H1 (cell line): ENCODE results near the gene ADD3. TPM values are rescaled to one million over a fixed set of nuclear protein-coding genes. Genes with fewer than 3 reads are reported as not detected.

Experiments used
- CTCF ChIA-PET: fragments of 300-600 bp; sonication (Branson Sonifier 250); formaldehyde crosslinking; loops from one replicate; lab custom pipeline; 2021; ENCODE audit not compliant: partially characterized antibody; lab: Charles Lee
- POLR2A ChIA-PET: fragments of 300-600 bp; sonication (Branson Sonifier 250); formaldehyde crosslinking; loops from one replicate; lab custom pipeline; 2021; ENCODE audit warnings: inconsistent platforms; ENCODE audit not compliant: partially characterized antibody; lab: Charles Lee
- DNase-seq, 2 experiments: peaks; one replicate each; pipeline versions ENCODE4 v3.0.0 to v3.0.0-alpha.2; 2010 to 2022; ENCODE audit warnings: low spot score in 2 of 2, low read depth in 1 of 2, mixed read lengths in 1 of 2
- FAIRE-seq: peaks from 2 replicates; lab custom pipeline; 2011; peaks lifted over from hg19 to GRCh38; lab: Jason Lieb, UNC
- H2AFZ ChIP-seq: 2 replicates; pipeline ENCODE4 v1.8.1; 2012; ENCODE audit warnings: low read length, inconsistent platforms
- H2AK5ac ChIP-seq: 2 replicates; pipeline ENCODE4 v1.6.1; 2013; ENCODE audit warnings: low read depth, low read length
- H2BK120ac ChIP-seq: replicated peaks from 2 replicates; pipeline ENCODE3; 2013; ENCODE audit warnings: low read depth, low read length, inconsistent platforms
- H2BK12ac ChIP-seq: 2 replicates; pipeline ENCODE4 v1.6.1; 2013; ENCODE audit warnings: low read depth, low read length
- H2BK15ac ChIP-seq: 2 replicates; pipeline ENCODE4 v1.6.1; 2013; ENCODE audit warnings: low read length
- H2BK20ac ChIP-seq: 2 replicates; pipeline ENCODE4 v1.6.1; 2013; ENCODE audit warnings: low read length
- H2BK5ac ChIP-seq: 2 replicates; pipeline ENCODE4 v1.6.1; 2013; ENCODE audit warnings: low read depth, low read length
- H3K14ac ChIP-seq: 2 replicates; pipeline ENCODE4 v1.6.1; 2013; ENCODE audit warnings: inconsistent platforms; ENCODE audit not compliant: insufficient read length
- H3K18ac ChIP-seq: 2 replicates; pipeline ENCODE4 v1.6.1; 2013; ENCODE audit warnings: low read length; ENCODE audit errors: extremely low read depth
- H3K23ac ChIP-seq: 2 replicates; pipeline ENCODE4 v1.6.1; 2013; ENCODE audit warnings: inconsistent platforms; ENCODE audit not compliant: insufficient read length
- H3K23me2 ChIP-seq: 2 replicates; pipeline ENCODE4 v1.6.1; 2013; ENCODE audit warnings: low read depth, low read length
- H3K27ac ChIP-seq: 2 replicates; pipeline ENCODE4 v1.6.1; 2011; ENCODE audit warnings: low read depth, low read length, inconsistent platforms
- H3K27me3 ChIP-seq, 4 experiments: replicated peaks in 1 of 4; 1 replicate in 1 of 4; 2 replicates in 3 of 4; pipeline versions ENCODE4 v1.6.1 to v1.8.1; 2011 to 2013; ENCODE audit warnings: low read length in 3 of 4, mild to moderate bottlenecking in 3 of 4, inconsistent platforms in 2 of 4, mixed read lengths in 2 of 4, moderate library complexity in 1 of 4; ENCODE audit not compliant: control insufficient read depth in 3 of 4, insufficient read depth in 3 of 4; ENCODE audit errors: extremely low read depth in 1 of 4
- H3K36me3 ChIP-seq, 4 experiments: 2 replicates each; pipeline versions ENCODE4 v1.6.1 to v1.8.1; 2011 to 2013; ENCODE audit warnings: mild to moderate bottlenecking in 4 of 4, low read length in 3 of 4, moderate library complexity in 2 of 4, control low read depth in 1 of 4, inconsistent platforms in 1 of 4; ENCODE audit not compliant: insufficient read depth in 4 of 4, control insufficient read depth in 2 of 4
- H3K4ac ChIP-seq: replicated peaks from 2 replicates; pipeline ENCODE3; 2013; ENCODE audit warnings: low read length, low read depth, mixed read lengths, inconsistent platforms; ENCODE audit not compliant: insufficient read length
- H3K4me1 ChIP-seq, 4 experiments: replicated peaks in 1 of 4; 1 replicate in 1 of 4; 2 replicates in 3 of 4; pipeline versions ENCODE4 v1.6.1 to v1.8.1; 2011 to 2013; ENCODE audit warnings: low read length in 3 of 4, inconsistent platforms in 2 of 4, mixed read lengths in 1 of 4; ENCODE audit not compliant: insufficient read depth in 4 of 4, control insufficient read depth in 3 of 4
- H3K4me2 ChIP-seq, 2 experiments: 2 replicates each; pipeline versions ENCODE4 v1.6.1 to v1.8.1; 2011 to 2013; ENCODE audit warnings: low read depth in 2 of 2, low read length in 2 of 2, control low read depth in 1 of 2, inconsistent platforms in 1 of 2, mild to moderate bottlenecking in 1 of 2; ENCODE audit not compliant: insufficient read depth in 1 of 2
- H3K4me3 ChIP-seq, 4 experiments: fragments of 200-600, 300-600 bp in 1 of 4; sonication (generic), shearing (Covaris generic), sonication (Bioruptor Twin) in 1 of 4; 2 replicates each; pipeline versions ENCODE4 v1.5.1 to v1.8.1; 2011 to 2016; ENCODE audit warnings: low read length in 4 of 4, low read depth in 3 of 4, control low read depth in 2 of 4, inconsistent platforms in 2 of 4, mild to moderate bottlenecking in 2 of 4, mixed read lengths in 1 of 4, moderate library complexity in 1 of 4; ENCODE audit not compliant: insufficient read depth in 2 of 4; ENCODE audit errors: extremely low read depth in 1 of 4
- H3K56ac ChIP-seq: replicated peaks from 2 replicates; pipeline ENCODE3; 2013; ENCODE audit warnings: low read depth, mild to moderate bottlenecking, mixed read lengths, low read length, inconsistent platforms; ENCODE audit not compliant: insufficient read length
- H3K79me1 ChIP-seq: 2 replicates; pipeline ENCODE4 v1.6.1; 2013; ENCODE audit warnings: low read depth, low read length, control low read depth
- H3K79me2 ChIP-seq, 2 experiments: 2 replicates each; pipeline versions ENCODE4 v1.6.1 to v1.8.1; 2012 to 2013; ENCODE audit warnings: low read length in 2 of 2, mild to moderate bottlenecking in 2 of 2, inconsistent platforms in 1 of 2; ENCODE audit not compliant: insufficient read depth in 2 of 2, control insufficient read depth in 1 of 2
- H3K9ac ChIP-seq, 4 experiments: replicated peaks in 1 of 4; 1 replicate in 1 of 4; 2 replicates in 3 of 4; pipeline versions ENCODE4 v1.6.1 to v1.8.1; 2011 to 2013; ENCODE audit warnings: low read depth in 3 of 4, low read length in 3 of 4, control low read depth in 2 of 4, mild to moderate bottlenecking in 2 of 4, moderate library complexity in 2 of 4, inconsistent platforms in 1 of 4; ENCODE audit errors: extremely low read depth in 1 of 4
- H3K9me3 ChIP-seq, 2 experiments: 2 replicates each; pipeline versions ENCODE4 v1.6.1 to v1.8.1; 2012 to 2013; ENCODE audit warnings: mild to moderate bottlenecking in 2 of 2, moderate library complexity in 2 of 2, control low read depth in 1 of 2, inconsistent platforms in 1 of 2, low read depth in 1 of 2, low read length in 1 of 2, mixed read lengths in 1 of 2; ENCODE audit not compliant: insufficient read depth in 2 of 2
- H4K20me1 ChIP-seq, 2 experiments: replicated peaks in 1 of 2; 2 replicates each; pipeline versions ENCODE3 to v1.8.1; 2011 to 2013; ENCODE audit warnings: inconsistent platforms in 2 of 2, low read length in 2 of 2, mild to moderate bottlenecking in 1 of 2; ENCODE audit not compliant: insufficient read depth in 2 of 2, control insufficient read depth in 1 of 2
- H4K5ac ChIP-seq: 2 replicates; pipeline ENCODE4 v1.6.1; 2013; ENCODE audit warnings: low read length, low read depth, mixed read lengths, inconsistent platforms; ENCODE audit not compliant: insufficient read length
- H4K8ac ChIP-seq: 2 replicates; pipeline ENCODE4 v1.8.0; 2013; ENCODE audit warnings: mild to moderate bottlenecking, moderate library complexity, low read length, inconsistent platforms; ENCODE audit not compliant: insufficient read depth; ENCODE audit errors: extremely low read depth
- H4K91ac ChIP-seq: replicated peaks from 2 replicates; pipeline ENCODE3; 2013; ENCODE audit warnings: low read length, mixed read lengths, inconsistent platforms; ENCODE audit not compliant: insufficient read length
- CHD2 ChIP-seq: IDR thresholded peaks from 2 replicates; pipeline ENCODE4 v1.6.1; 2012; ENCODE audit warnings: low read length, improper control_type of control experiment
- CTBP2 ChIP-seq: IDR thresholded peaks from 2 replicates; pipeline ENCODE4 v1.7.0; 2011; ENCODE audit warnings: borderline replicate concordance, mild to moderate bottlenecking, moderate library complexity, mixed read lengths, low read length; ENCODE audit not compliant: insufficient read depth, insufficient read length
- CTCF ChIP-seq, 3 experiments: IDR thresholded peaks; 1 replicate in 2 of 3; 2 replicates in 1 of 3; pipeline versions ENCODE4 v1.5.1 to v1.6.1; 2011; ENCODE audit warnings: low read length in 3 of 3, mild to moderate bottlenecking in 3 of 3, inconsistent platforms in 2 of 3, low read depth in 1 of 3, moderate library complexity in 1 of 3; ENCODE audit not compliant: insufficient read depth in 1 of 3; ENCODE audit errors: control extremely low read depth in 1 of 3
- EP300 ChIP-seq, 2 experiments: IDR thresholded peaks; 1 replicate in 1 of 2; 2 replicates in 1 of 2; pipeline ENCODE4 v1.6.1; 2011 to 2012; ENCODE audit warnings: low read depth in 2 of 2, low read length in 2 of 2, mild to moderate bottlenecking in 2 of 2, borderline replicate concordance in 1 of 2, inconsistent platforms in 1 of 2, moderate library complexity in 1 of 2
- KDM5A ChIP-seq: fragments of 200-600 bp; IDR thresholded peaks from 2 replicates; pipeline ENCODE4 v1.7.1; 2012; ENCODE audit warnings: mild to moderate bottlenecking, low read length, inconsistent platforms, mixed read lengths
- NRF1 ChIP-seq: IDR thresholded peaks from 2 replicates; pipeline ENCODE4 v1.6.1; 2011; ENCODE audit warnings: mild to moderate bottlenecking, low read depth, low read length, improper control_type of control experiment
- PHF8 ChIP-seq: fragments of 200-600 bp; sonication (generic); conservative IDR thresholded peaks from 2 replicates; pipeline ENCODE4 v1.7.1; 2012; ENCODE audit warnings: low read depth, mild to moderate bottlenecking, inconsistent platforms, low read length, moderate library complexity
- POLR2A ChIP-seq, 2 experiments: IDR thresholded peaks; 1 replicate in 1 of 2; 2 replicates in 1 of 2; pipeline ENCODE4 v1.6.1; 2011; ENCODE audit warnings: low read depth in 2 of 2, low read length in 2 of 2, mild to moderate bottlenecking in 2 of 2; ENCODE audit errors: control extremely low read depth in 1 of 2
- POU5F1 ChIP-seq: IDR thresholded peaks from 2 replicates; pipeline ENCODE4 v1.6.1; 2011; ENCODE audit warnings: low read depth, mild to moderate bottlenecking, low read length, moderate library complexity
- RBBP5 ChIP-seq: IDR thresholded peaks from 2 replicates; pipeline ENCODE4 v1.7.1; 2012; ENCODE audit warnings: low read depth, mild to moderate bottlenecking, inconsistent platforms, low read length, moderate library complexity, borderline replicate concordance
- RFX5 ChIP-seq: IDR thresholded peaks from 2 replicates; pipeline ENCODE4 v1.6.1; 2011; ENCODE audit warnings: low read depth, low read length, improper control_type of control experiment, borderline replicate concordance
- WGBS, 2 experiments: shearing (Covaris generic) in 1 of 2; methylation state at CpG; one replicate each; pipeline versions ENCODE4 v1.1.6 to v1.1.7; 2013 to 2015; ENCODE audit warnings: low lambda C conversion rate in 2 of 2, mixed read lengths in 2 of 2, inconsistent platforms in 1 of 2, low coverage in 1 of 2, missing lambda C conversion rate in 1 of 2; ENCODE audit not compliant: insufficient replicate concordance in 2 of 2, insufficient coverage in 1 of 2, insufficient read length in 1 of 2; ENCODE audit errors: extremely low coverage in 1 of 2, missing lambda C conversion rate in 1 of 2; 5-methylcytosine and 5-hydroxymethylcytosine counted together
- polyA plus RNA-seq, 7 experiments: library from polyadenylated mRNA; depleted of rRNA in 3 of 7; stranded (reverse) in 5 of 7; unstranded in 2 of 7; fragments of >200 nt in 5 of 7; fragments of 200-250 nt in 2 of 7; gene quantifications; 1 replicate in 5 of 7; 2 replicates in 1 of 7; 4 replicates in 1 of 7; pipeline versions ENCODE4 v1.2.1 to v1.2.3, GENCODE V29; 2011 to 2013; ENCODE audit warnings: missing spikeins in 2 of 7, mixed read lengths in 2 of 7
- total RNA-seq: library from RNA; stranded (reverse); fragmentation: NEBNext Ultra II Directional; extraction: Animal tissue kit (Norgen Biotek cat#: 25700); gene quantifications from 2 replicates; pipeline ENCODE4 v1.2.1, GENCODE V29; 2021

ADD3 gene
- total and polyA plus RNA-seq, 2 of the 8 experiments (the other 6 are each of a cell fraction or from before 2014, with no cell fraction given) = 44.7 to 85.6 TPM

- Histone ChIP-seq H4K5ac (no peak overlapping the region), H3K23ac (no peak overlapping the region), H3K9ac (no peak overlapping the region), H3K4me2 (no peak overlapping the region), H3K14ac (no peak overlapping the region), H3K23me2 (no peaks in the 10 kb centered on the region), H4K20me1 (no peaks in the 10 kb centered on the region), H3K4me1 (no peaks in the 10 kb centered on the region), H2BK5ac (no peak overlapping the region; the same call in 1 of the 2 replicates), H3K56ac (no peak overlapping the region), H3K4me3 (no peak overlapping the region), H3K9me3 (no peaks in the 10 kb centered on the region), H2BK15ac (0 out of 2 replicates have a peak overlapping the region, but pooled peaks have one; percentile 65), H3K18ac (0 out of 2 replicates have a peak overlapping the region, but pooled peaks have one; percentile 27), H3K27ac (no peak overlapping the region), H2BK20ac (0 out of 2 replicates have a peak overlapping the region, but pooled peaks have one; percentile 36), H4K8ac (no peak overlapping the region), H3K27me3 (no peaks in the 10 kb centered on the region), H3K36me3 (no peaks in the 10 kb centered on the region), H2AFZ (no peak overlapping the region), H3K4ac (no peak overlapping the region), H4K91ac (no peak overlapping the region), H2BK120ac (no peak overlapping the region), H2AK5ac (no peak overlapping the region), H3K79me1 (no peaks in the 10 kb centered on the region), H2BK12ac (no peak overlapping the region), H3K79me2 (no peaks in the 10 kb centered on the region)
- CTCF ChIA-PET = interaction anchor here (0.7 to 1.6 kb wide), 8 partner anchors 8 to 154 kb away, joined by 3 to 9 read pairs (median 4); no protein-coding TSS in a partner anchor
- FAIRE-seq = no peak
- POLR2A ChIA-PET = interaction anchor here (1.5 kb wide), 1 partner anchor 23 kb away, joined by 4 read pairs; the partner anchor contains the start of gene ADD3
- 90% methylated on average over 2 of the region's 2 CpGs; no CpG with 5 or more reads in 1 of the 2 experiments for WGBS, 2 experiments
- DNase-seq = no peak
- TF ChIP-seq CTCF (IDR thresholded peaks at IDR 0.05; ENCODE audit: control extremely low read depth in 1 of 3, insufficient read depth in 1 of 3, low read depth in 1 of 3, low read length in 3 of 3) (no peak), NRF1 (no peak), POLR2A (IDR thresholded peaks at IDR 0.05; ENCODE audit: control extremely low read depth in 1 of 2, low read depth in 2 of 2, low read length in 2 of 2) (no peak), RBBP5 (no peak), POU5F1 (no peak), EP300 (IDR thresholded peaks at IDR 0.05; ENCODE audit: borderline replicate concordance in 1 of 2, low read depth in 2 of 2, low read length in 2 of 2) (no peak), KDM5A (no peak), RFX5 (no peak), PHF8 (no peak), CHD2 (no peak), CTBP2 (no peak)
Measured at GRCh38 chr10:109984013-109984412, 23.8 kb upstream of the ADD3 start.
